Islet precursor cell (in vitro differentiated cells): ENCODE results near the gene LSAMP.

Experiments used
- DNase-seq: peaks from one replicate; pipeline ENCODE4 v3.0.0-alpha.2; 2018

Gene LSAMP

GRCh38 chr3:115930168-115930567, 515.1 kb downstream of the LSAMP start:
- DNase-seq: no peak

GRCh38 chr3:115928376-115928775, 516.9 kb downstream of the LSAMP start:
- DNase-seq: no peak

GRCh38 chr3:115927197-115927596, 518.1 kb downstream of the LSAMP start:
- DNase-seq: no peak

DNA sequence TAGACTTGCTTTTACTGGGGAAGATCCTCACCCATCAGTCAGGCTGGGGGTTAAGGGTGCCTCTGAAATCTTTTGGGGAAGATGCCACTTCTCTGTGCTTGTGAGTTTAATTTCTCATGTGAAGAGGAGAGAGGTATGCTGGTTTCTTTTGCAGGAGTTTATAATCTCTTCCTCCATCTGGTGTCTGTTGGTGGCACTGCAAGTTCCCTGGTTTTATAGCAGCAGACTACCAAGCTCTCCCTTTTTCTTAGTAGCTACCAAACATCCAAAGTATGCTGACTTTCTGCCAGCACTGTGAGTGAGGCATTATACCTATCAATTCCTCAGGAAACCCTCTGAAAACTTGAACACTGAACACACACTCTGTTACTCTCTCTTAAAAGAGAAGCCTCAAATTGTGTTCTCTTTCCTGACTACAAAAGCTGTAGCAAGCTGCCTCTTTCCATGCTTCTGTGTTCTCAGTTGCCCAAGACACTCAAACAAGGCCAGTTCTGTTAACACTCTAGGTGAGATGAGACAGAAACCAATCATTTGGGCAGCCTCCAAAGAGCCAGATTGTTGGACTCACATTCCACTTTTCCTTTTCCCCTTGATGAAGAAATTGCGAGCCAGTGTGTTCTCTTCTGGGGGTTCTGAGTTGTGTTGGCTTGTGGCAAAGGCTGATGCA, 522.5 kb downstream of the LSAMP start:
- DNase-seq: peak; percentile 68

GRCh38 chr3:115921711-115922110, 523.6 kb downstream of the LSAMP start:
- no peak for DNase-seq

DNA sequence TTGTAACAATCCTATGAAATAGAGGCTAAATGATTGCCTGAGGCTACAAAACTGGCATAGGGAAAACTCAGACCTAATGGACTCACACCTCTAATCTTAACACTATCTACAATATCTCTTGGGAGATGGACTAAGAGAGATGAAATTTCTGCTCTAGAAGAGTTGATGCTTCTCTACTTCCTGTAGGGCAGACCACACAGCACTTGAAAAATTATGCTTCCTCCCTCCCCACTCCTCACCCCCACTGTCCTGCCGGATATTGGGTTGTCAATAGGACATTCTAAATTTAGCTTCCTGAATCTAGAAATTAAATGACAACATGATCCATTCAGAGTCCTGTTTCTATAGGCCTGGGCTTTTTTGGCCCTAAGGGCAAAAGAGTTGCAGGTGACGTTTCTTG, 526.4 kb downstream of the LSAMP start:
- no peak for DNase-seq

GRCh38 chr3:115916866-115917265, 528.4 kb downstream of the LSAMP start:
- no peak for DNase-seq

- no peak for DNase-seq
These were observed 530.2 kb downstream of the LSAMP start for GRCh38 chr3:115915061-115915460.

DNA sequence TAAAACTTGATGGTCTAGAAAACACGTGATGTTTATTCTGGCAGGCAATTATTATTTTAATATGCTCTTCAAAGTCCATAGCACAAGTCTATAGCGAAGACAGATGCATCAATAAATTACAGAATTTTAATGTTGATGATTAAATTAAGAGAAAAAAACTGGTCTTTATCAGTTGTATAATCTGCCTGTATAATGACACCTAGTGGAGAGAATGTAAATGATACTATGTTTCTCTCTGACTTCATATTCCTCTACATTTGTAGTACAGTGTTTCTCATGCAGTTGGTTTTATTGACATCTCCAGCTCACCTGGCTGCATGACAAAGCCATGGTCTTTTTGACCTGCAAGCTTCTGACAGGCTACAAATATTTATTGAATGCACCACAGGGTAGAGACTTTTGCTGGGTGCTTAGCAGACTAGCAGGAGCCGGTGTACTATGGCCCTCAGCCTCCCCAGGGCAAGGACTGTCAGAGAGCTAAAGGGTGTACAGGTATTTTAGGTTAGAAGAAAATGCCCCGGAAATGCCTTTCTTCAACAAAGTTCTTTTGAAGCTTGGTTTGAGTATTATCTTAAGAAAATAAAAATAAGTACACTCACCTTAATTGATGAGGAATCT, 532.1 kb downstream of the LSAMP start:
- no peak for DNase-seq

GRCh38 chr3:115912372-115912771, 532.9 kb downstream of the LSAMP start:
- DNase-seq: no peak

DNA sequence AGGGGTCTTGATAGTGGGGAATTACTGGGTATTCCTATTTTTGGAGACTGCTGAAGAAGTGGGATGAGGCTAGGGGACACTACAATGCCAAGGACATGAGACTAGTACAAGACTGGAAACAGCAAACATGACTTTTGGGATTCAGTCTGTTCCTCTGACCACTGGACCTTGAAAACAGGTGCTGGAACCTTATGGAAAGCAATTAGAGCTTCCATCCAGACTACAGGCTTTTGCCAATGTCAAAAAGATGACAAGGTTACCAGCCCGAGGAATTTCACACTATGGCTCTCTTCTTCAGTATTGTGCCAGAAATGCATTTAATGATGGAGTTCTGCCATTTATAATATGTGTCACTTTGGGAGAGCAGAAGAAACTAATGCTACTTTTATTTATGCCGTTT, 539.4 kb downstream of the LSAMP start:
- DNase-seq: no peak

DNA sequence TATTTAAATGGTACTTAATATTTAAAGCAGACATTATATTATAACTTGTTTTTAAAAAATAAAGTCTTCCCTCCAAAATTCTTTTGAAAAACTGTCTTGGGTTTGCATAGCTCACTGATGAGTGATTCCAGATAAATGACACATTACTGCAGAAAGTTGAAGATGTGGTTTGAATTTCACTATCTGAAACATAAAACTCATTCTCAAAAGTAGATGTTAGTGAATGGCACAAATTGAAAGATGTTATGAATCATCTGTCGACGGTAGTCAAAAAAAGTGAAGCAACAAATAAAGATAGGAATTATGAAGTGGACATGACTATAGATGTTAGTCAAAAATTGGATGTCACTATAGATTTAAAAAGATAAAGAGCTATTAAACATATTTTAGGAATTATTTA, 541.4 kb downstream of the LSAMP start:
- DNase-seq: no peak

DNA sequence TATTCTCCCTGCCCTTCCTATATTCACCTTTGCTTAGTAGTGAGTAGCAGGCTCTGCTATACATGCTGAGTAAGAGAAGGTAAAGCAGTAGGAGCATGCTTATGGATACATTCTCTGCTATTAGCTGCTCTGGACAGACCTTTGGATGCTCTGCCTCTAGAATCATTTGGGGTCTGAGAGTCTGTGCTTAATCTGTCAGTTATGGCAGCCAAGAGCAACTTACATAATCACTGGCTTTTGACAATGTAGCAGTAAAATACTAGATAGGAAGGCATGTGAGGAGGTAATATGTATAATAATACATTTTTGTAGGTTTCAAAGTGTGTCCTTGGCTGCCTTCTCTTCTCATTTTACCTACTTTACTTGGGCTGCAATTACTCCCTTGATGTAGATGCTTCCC, 544.3 kb downstream of the LSAMP start:
- no peak for DNase-seq

GRCh38 chr3:115899535-115899934, 545.8 kb downstream of the LSAMP start:
- no peak for DNase-seq

DNA sequence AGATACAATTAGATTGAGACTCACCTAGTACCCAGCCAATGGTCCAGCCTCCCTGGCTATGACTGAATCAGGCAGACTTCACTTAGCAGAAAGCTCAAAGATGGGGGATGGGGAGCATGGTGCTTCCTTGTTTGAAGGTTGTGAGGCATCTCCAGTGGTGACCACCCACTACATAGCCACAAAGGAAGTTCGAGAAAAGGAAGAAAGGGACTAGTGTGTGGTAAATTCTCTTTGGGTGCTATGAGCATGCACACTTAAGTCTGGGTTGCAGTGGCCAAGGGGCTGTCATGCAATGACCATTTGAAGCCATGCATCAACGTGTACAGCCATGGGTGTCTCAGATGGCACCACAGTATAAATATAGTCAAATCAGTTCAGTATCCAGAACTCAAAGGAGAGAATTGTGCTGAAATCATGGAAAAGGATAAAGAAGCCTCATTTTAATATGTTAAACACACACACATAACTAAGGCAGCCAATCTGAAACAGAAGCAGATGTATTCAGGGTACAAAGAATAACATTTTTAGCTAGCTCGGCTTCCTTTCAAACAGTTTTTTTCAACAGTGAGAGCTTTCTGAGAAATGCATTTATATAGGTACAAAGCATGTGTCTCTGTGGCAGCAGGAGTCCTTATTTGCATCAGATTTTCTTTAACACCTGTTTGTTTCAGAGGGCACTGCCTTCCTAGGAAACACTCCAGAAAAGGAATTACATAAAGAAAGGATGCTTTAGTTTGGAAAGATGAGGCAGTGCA, 546.5 kb downstream of the LSAMP start:
- DNase-seq: no peak

GRCh38 chr3:115891006-115891636, 554.2 kb downstream of the LSAMP start:
- no peak for DNase-seq

DNA sequence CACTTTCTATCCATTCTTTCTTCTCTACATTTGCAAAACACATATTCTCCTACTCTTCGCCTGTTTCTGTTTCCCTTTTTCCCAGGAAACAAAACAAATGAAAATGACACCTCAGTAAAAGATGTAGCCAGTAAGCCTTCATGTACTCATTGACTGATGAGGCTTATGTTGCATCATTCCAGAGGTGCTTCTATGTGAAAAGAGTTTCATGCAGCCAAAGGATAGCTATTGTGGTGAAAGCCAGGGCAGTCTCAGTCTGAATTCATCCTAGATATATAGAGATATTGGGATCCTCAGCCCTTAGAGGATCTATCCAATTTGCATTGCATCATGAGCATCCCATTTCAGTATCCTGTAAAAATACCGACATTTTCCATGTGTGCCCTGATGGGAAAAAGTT, 554.7 kb downstream of the LSAMP start:
- no peak for DNase-seq

GRCh38 chr3:115885621-115886020, 559.7 kb downstream of the LSAMP start:
- no peak for DNase-seq

- no peak for DNase-seq
These were observed 567.7 kb downstream of the LSAMP start for GRCh38 chr3:115877615-115877899.

- DNase-seq: no peak
These were observed 568.2 kb downstream of the LSAMP start for GRCh38 chr3:115876876-115877614.

DNA sequence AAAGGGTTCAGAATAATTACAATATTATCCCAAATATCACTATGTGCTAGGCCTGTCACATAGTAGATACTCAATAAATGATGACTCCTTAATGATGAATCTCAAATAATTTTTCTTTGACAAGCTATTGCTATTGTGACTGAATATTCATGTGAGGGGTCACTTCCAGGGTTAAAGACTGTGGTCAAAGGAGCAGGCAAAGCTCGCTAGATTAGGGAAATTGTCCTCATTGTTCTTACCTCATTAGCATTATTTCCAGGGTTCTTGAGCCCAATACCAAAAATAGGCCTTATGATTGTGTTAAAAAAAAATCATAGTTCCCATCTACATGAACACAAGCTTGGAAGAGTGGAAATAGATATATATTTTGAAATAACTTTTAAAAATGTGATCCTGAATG, 569.8 kb downstream of the LSAMP start:
- no peak for DNase-seq

DNA sequence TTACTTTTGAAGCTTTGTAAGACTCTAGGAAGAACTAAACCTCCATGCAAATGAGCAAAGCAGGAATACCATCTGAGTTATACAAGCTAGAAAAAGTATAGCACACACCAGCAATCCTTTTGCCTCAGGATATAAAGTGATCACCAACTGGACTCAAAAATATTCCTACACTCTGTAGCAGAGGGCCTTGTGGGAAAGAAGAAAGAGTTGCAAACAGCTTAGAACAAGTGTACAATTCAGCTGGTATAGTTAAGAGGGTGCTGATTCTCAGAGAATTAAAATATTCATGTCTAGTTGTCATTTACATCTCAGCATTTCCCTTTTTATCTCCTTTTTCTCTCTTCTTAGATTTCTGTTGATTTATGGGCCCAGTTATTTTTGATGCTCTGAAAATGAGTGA, 573.6 kb downstream of the LSAMP start:
- no peak for DNase-seq

- DNase-seq: no peak
These were observed 580.4 kb downstream of the LSAMP start for GRCh38 chr3:115864911-115865310.
